ENCODE data around the gene LRRC75A.
"Not testable (repeated sequence)": the region's sequence is repeated elsewhere in the genome, so short reads cannot be mapped to it uniquely, and the experiment has no call there.

Gene LRRC75A

GRCh38 chr17:16450028-16450427 is 42.0 kb downstream of the LRRC75A start:
- DNase-seq (ENCODE audit: low spot score) = no peak

DNA sequence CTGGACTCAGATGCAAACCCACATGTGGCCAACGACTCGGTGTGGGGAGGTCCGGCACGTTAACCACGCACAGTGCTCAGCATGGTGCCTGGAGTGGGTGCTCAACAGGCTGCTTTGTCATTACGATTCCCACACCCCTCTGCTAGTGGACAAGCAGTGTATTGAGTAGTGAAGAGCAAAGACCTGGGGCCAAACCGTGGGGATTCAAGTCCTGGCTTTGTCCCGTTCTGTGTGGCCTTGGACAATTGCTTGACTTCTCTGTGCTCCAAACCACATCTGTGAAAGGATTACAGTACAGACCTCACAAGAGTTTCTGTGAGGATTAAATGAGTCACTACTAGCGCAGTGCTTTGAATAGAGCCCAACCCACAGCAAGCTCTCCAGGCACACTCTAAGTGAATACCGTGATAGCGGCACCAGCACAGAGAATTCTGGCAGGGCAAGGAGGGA is 42.8 kb downstream of the LRRC75A start:
- DNase-seq (ENCODE audit: low spot score) = no peak

DNA sequence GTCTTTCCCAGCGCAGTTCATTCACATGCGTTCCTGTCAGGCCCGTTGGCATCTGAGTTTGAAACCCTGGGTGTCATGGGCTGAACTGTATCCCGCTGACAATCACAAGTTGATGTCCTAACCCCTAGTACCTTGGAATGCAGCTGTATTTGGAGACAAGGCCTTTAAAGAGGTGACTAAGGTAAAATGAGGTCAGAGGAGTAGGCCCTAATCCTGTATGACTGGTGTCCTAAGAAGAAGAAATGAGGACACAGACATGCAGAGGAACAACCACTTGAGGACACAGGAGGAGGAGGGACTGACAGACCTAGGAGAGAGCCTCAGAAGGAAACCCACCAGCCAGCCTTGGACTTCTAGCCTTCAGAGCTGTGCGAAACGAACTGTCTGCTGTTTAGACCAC is 43.5 kb downstream of the LRRC75A start:
- DNase-seq (ENCODE audit: low spot score) = no peak

GRCh38 chr17:16447676-16448075 is 44.3 kb downstream of the LRRC75A start:
- no peak for DNase-seq (ENCODE audit: low spot score)

DNA sequence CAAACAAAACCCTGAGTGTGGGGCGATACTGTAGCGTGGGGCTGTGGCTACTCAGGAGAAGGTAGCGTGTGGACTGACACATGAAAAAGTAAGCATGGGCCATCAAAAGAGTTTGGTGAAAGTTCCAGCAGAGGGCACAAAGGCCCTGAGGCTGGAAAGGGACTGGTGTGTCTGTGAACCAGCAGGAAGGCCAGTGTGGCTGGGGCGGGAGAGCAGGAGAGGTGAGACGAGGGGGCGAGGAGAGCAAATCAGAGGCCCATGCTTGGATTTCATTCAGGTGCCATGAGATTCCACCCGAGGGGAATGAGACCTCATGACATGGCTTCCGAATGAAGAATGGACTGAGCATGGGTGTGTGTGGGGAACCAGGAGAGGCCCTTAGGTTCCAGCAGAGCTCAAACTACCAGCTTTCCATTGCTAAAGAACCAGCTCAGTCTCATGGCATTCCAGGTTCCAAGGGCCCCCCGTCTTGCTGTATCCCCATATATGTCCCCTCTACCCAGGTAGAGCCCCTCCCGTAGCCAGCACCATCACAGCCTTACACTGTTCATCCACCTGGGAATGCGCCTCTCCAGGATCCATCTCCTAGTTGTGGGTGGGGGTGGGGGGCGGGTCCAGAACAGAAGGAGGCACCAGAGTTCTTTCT is 45.5 kb downstream of the LRRC75A start:
- DNase-seq (ENCODE audit: low spot score) = peak; percentile 75

DNA sequence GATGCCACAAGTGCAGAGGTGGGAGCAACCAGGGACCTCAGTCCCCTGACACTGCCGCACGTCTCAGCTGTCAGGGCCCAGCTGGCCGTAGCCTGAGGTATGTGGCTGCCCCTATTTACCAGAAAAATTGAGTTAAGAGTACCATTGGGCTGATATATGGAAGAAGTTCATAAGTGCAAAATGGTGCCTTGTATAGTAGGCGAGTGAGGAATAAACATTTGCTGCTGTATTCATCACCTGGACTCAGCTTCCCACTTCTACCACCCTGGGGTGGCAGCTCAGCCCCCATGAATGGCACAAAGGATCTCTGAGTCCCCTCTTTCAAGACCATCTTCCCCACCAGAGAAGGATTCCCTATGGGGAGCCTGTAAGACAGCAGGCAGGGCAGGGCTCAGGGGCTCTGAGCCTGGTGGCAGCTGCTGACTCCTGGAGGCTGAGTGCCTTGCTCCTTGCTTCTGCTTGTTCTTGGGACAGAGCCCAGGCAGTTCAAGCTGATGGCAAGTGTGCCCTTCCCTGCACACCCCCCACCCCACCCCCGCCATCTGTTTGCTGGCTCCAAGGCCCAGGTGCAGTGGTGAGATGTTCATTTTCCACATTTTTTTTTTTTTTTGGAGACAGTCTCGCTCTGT is 47.6 kb downstream of the LRRC75A start:
- peak; percentile 71 for DNase-seq (ENCODE audit: low spot score)

- peak; percentile 47 for DNase-seq (ENCODE audit: low spot score)
These were observed 48.3 kb downstream of the LRRC75A start for GRCh38 chr17:16443511-16444257.

DNA sequence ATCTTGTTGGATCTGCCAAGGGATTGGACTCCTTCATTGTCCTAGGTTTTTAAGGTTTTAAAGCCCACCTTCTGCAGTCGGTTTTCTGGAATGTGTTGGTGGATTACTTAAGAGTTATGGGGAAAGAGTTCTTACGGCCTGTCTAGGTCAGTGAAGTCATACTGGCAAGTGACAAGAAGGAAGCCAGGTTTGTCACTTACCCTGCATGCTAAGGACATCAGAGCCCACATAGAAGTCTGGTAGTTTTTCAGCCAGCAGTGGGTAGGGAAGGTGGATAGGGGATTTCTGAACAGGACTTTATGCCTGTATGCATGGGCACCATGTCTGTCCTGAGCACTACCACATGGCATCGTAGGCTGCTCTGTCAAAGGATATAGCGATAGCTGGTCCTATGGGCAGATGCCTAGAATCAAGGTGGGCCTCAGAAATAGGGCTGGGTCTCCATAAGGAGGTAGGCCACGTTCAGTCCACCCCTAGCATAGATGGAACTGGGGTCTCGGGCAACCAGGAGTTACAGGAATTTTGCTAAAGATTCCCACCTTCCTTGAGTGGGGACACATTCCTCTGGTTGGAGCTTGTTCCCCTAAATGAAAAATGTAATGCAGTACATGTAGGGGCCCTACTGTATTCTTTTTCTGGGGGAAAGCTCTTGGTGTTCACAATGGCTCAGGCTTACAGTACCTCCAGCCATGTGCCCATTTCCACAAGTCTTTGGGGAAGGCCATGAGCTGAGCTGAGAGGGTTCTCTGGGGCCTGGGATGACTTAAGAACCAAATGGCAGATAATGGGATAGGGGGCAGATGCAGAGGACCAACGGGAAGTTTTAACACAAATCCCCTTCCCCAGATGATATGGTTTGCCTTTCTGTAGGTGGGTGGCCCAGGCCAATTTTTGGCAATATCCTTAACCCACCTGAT is 49.1 kb downstream of the LRRC75A start:
- no peak for DNase-seq (ENCODE audit: low spot score)

- no peak for DNase-seq (ENCODE audit: low spot score)
These were observed 49.9 kb downstream of the LRRC75A start for GRCh38 chr17:16442141-16442540.

- no peak for DNase-seq (ENCODE audit: low spot score)
These were observed 50.9 kb downstream of the LRRC75A start for GRCh38 chr17:16440901-16441629.

- DNase-seq (ENCODE audit: low spot score) = not testable (repeated sequence)
These were observed 51.6 kb downstream of the LRRC75A start for GRCh38 chr17:16440354-16440753.

GRCh38 chr17:16439811-16440351 is 52.1 kb downstream of the LRRC75A start:
- DNase-seq (ENCODE audit: low spot score) = no peak

- no peak for DNase-seq (ENCODE audit: low spot score)
These were observed 52.6 kb downstream of the LRRC75A start for GRCh38 chr17:16439303-16439791.

DNA sequence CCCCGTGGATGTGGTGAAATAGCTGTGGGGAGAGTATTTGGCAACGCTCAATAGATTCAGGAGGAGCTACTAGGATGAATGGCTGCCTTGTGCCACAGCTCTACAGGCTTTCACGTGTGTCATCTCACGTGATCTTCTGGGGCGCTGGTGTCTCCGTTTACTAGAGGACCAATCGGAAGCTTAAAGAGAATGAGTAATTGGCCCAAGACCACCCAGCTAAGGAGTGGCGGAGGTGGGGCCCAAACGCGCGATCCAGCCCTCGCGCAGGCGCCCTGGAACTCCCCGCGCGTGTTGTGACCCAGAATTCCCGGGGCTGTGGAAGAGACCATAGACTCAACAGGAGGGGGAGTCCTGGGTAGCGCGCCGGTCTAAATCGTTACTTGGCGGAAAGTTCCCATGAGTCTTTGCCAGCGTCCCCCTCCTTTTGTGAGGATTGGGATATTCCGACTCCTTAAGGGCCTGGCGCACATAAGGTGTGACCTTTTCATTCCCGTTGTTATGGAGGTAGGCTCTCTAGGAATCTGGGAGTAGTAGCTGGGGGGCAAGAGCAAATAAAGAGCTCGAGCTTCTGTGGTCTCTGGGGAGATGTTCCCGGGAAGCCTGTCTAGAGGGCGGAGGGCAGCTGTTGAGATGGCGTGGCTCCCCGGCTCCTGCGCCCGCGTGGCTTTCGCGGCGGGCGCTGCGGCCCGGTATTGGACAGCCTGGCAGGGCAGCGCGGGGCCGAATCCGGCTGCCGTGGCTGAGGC is 53.3 kb downstream of the LRRC75A start:
- DNase-seq (ENCODE audit: low spot score) = peak; percentile 99

GRCh38 chr17:16438173-16438556 is 53.8 kb downstream of the LRRC75A start:
- no peak for DNase-seq (ENCODE audit: low spot score)

- DNase-seq (ENCODE audit: low spot score) = no peak
These were observed 54.9 kb downstream of the LRRC75A start for GRCh38 chr17:16437083-16437482.

DNA sequence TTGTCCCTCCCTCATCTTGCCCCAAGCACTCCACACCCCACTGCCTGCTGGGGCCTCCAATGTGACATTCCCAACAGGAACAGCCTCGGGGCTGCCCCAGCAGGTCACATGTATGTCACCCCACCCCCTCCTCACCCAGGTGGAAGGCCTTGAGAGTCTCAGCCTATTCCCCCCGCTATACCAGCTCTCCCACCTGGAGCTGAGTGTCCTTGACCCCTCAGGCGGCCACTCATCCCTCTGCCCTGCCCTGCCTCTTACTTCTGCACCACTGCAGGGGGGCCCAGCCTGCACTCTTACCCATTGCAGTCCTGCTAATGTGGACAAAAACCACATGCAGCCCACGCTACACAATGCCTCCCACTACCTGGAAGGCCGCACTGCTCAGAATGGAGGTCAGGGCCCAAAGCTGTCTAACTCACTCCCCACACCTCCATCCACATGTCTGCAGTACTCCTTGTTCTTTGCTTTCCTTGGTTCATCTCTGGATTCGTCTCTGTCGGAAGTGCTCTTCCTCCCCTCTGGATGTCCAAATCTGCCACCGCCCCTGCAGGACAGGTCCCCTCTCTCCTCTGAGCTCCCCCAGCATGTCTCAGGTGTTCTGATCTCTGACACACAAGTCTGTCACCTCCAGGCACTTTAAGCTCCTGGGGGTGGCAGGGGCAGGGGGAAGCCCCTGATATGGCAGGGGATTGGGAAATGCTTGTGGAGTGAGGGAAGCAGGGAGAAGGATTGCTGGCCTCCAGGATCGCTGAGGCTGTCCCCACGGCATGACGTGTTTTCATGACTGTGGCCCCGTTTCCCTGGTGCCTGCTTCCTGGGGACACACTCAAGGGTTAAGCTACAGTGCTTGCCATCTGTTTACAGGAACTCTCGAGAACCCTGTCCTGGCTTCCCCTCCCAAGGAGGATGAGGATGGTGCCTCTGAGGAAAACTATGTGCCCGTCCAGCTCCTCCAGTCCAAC is 55.8 kb downstream of the LRRC75A start:
- DNase-seq (ENCODE audit: low spot score) = no peak

GRCh38 chr17:16434662-16435061 is 57.3 kb downstream of the LRRC75A start:
- no peak for DNase-seq (ENCODE audit: low spot score)

GRCh38 chr17:16433514-16433913 is 58.5 kb downstream of the LRRC75A start:
- no peak for DNase-seq (ENCODE audit: low spot score)
